ENCODE results near the gene PIGK. TPM values are rescaled to one million over a fixed set of nuclear protein-coding genes. Genes with fewer than 3 reads are reported as not detected.

The PIGK gene
- total RNA-seq (2022; extraction: Qiagen RNA extraction; ENCODE audit: low read depth): 21.5 to 27.7 TPM (median 23.9 TPM) in 5 replicates

DNA sequence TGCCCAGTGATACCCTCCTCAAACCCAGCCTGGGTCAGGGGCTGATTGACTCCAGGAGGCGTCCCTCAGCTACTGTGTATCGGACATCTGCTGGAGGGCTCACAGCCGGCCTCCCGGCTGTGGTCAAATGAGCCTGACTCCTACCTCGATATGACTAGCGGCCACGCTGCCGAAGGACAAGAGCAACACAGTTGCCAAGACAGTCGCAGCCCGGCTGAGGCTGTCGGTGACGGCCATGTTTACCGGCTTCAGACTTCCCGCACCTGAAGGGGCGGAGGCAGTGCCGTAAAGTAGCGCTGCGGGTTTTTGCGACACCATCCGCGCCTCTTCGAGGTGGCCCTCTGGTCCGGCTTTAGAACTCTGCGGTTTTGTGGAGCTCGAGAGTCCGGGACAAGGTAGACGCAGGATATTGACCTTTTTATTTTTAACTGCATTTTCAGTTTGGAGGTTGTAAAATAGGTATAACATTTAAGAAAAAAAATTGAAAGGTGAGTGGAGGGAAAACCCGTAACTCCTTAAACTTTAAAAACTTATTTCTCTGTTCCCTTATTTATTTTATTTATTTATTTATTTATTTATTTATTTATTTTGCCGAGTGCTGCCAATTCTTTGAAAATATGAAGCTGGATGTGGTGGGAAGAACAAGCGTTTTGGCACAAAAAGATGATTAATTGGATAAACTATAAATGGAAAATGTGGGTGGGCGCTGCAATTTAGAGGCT lies at the start of gene PIGK:
Gene PIGK, minus strand, starts transcription at position 265 of the 722 bp plus-strand sequence. Its CDS starts 28 bp downstream, at position 237.

Other genes starting within 250 kb of the PIGK start
- gene AK5, start 62.6 kb upstream of the PIGK start, total RNA-seq (2022; extraction: Qiagen RNA extraction; ENCODE audit: low read depth): 5.6 to 8.5 TPM (median 6.6 TPM) in 5 replicates

Measured in A549 treated with DMSO at 1 μM for 4 hours (cell line).